AG09319 (cell line): ENCODE measurements around the gene ZNF205.
"Not testable (repeated sequence)": the region's sequence is repeated elsewhere in the genome, so short reads cannot be mapped to it uniquely, and the experiment has no call there.

Experiments used
- DNase-seq: peaks from one replicate; pipeline ENCODE4 v3.0.0-alpha.2; 2010; ENCODE audit warnings: low read depth; ENCODE audit errors: extremely low read depth
- CTCF ChIP-seq: IDR thresholded peaks from 2 replicates; pipeline ENCODE4 v1.5.1; 2011; ENCODE audit warnings: low read depth, mild to moderate bottlenecking, inconsistent platforms, low read length, moderate library complexity

Gene ZNF205

GRCh38 chr16:3070608-3071111, 41.7 kb upstream of the ZNF205 start:
- no peak for DNase-seq

GRCh38 chr16:3071655-3072054, 40.7 kb upstream of the ZNF205 start:
- TF ChIP-seq CTCF = no peak
- DNase-seq = no peak

More at GRCh38 chr16:3070608-3071111, 41.7 kb upstream of the ZNF205 start:
- no peak for TF ChIP-seq CTCF

GRCh38 chr16:3072148-3072547, 40.2 kb upstream of the ZNF205 start:
- not testable (repeated sequence) for DNase-seq

- not testable (repeated sequence) for DNase-seq
Measured at GRCh38 chr16:3072576-3073263, 39.7 kb upstream of the ZNF205 start.

GRCh38 chr16:3073448-3073847, 38.9 kb upstream of the ZNF205 start:
- no peak for DNase-seq
- no peak for TF ChIP-seq CTCF

GRCh38 chr16:3074860-3075522, 37.4 kb upstream of the ZNF205 start:
- no peak for TF ChIP-seq CTCF

GRCh38 chr16:3075523-3075915, 36.9 kb upstream of the ZNF205 start:
- no peak for TF ChIP-seq CTCF
- DNase-seq = no peak

More at GRCh38 chr16:3074860-3075522, 37.4 kb upstream of the ZNF205 start:
- DNase-seq = no peak

- DNase-seq = not testable (repeated sequence)
Measured at GRCh38 chr16:3075946-3076345, 36.4 kb upstream of the ZNF205 start.

GRCh38 chr16:3076577-3076976, 35.8 kb upstream of the ZNF205 start:
- TF ChIP-seq CTCF = no peak
- DNase-seq = no peak
